HG03060 (cell line): ENCODE data around the gene RNASE8.

Source experiments
- ATAC-seq: cut with Tn5 transposase; IDR thresholded peaks from one replicate; pipeline ENCODE4 v1.9.1; 2021; ENCODE audit warnings: low read depth, moderate number of reproducible peaks; ENCODE audit not compliant: unreplicated experiment

Gene RNASE8

GRCh38 chr14:21049271-21049673, 8.3 kb upstream of the RNASE8 start:
- ATAC-seq = no peak

- no peak for ATAC-seq
These were observed 7.0 kb upstream of the RNASE8 start for GRCh38 chr14:21050597-21050996.

GRCh38 chr14:21053184-21054122, 4.2 kb upstream of the RNASE8 start:
- ATAC-seq = no peak

GRCh38 chr14:21054123-21054767, 3.4 kb upstream of the RNASE8 start:
- ATAC-seq = no peak

GRCh38 chr14:21054768-21055145, 2.9 kb upstream of the RNASE8 start:
- no peak for ATAC-seq

- ATAC-seq = no peak
These were observed 2.0 kb upstream of the RNASE8 start for GRCh38 chr14:21055432-21056117.

- no peak for ATAC-seq
These were observed 980 bp upstream of the RNASE8 start for GRCh38 chr14:21056520-21057163.

GRCh38 chr14:21058903-21059302, 1.3 kb downstream of the RNASE8 start:
- no peak for ATAC-seq

- ATAC-seq = no peak
These were observed 2.4 kb downstream of the RNASE8 start for GRCh38 chr14:21059842-21060613.

GRCh38 chr14:21060614-21061346, 3.2 kb downstream of the RNASE8 start:
- ATAC-seq = no peak

GRCh38 chr14:21061347-21061668, 3.7 kb downstream of the RNASE8 start:
- no peak for ATAC-seq

- no peak for ATAC-seq
These were observed 5.9 kb downstream of the RNASE8 start for GRCh38 chr14:21063479-21063878.

- ATAC-seq = no peak
These were observed 9.4 kb downstream of the RNASE8 start for GRCh38 chr14:21066882-21067502.

- no peak for ATAC-seq
These were observed 11.1 kb downstream of the RNASE8 start for GRCh38 chr14:21068521-21069387.

- no peak for ATAC-seq
These were observed 11.9 kb downstream of the RNASE8 start for GRCh38 chr14:21069388-21070082.

- ATAC-seq = no peak
These were observed 12.5 kb downstream of the RNASE8 start, which contains the start of gene ARHGEF40 for GRCh38 chr14:21070083-21070609. Gene ARHGEF40, plus strand, starts transcription at chr14:21070304. Its CDS starts 93 bp downstream, at chr14:21070397.

GRCh38 chr14:21070610-21071224, 13.1 kb downstream of the RNASE8 start:
- no peak for ATAC-seq
